Osteocyte (in vitro differentiated cells): ENCODE results near the gene IL22RA2. TPM values are rescaled to one million over a fixed set of nuclear protein-coding genes. Genes with fewer than 3 reads are reported as not detected.

Source experiments
- DNase-seq: peaks from one replicate; pipeline ENCODE4 v3.0.0; 2021; ENCODE audit warnings: mixed read lengths; ENCODE audit not compliant: unreplicated experiment; ENCODE audit errors: extremely low spot score
- H3K27ac Mint-ChIP-seq: one replicate; pipeline ENCODE4 v1.8.0; 2021; ENCODE audit warnings: mild to moderate bottlenecking, mixed read lengths; ENCODE audit not compliant: unreplicated experiment
- H3K27me3 Mint-ChIP-seq: one replicate; pipeline ENCODE4 v1.8.0; 2021; ENCODE audit warnings: mixed read lengths; ENCODE audit not compliant: unreplicated experiment
- H3K36me3 Mint-ChIP-seq: one replicate; pipeline ENCODE4 v1.8.0; 2021; ENCODE audit warnings: mixed read lengths; ENCODE audit not compliant: unreplicated experiment
- H3K4me1 Mint-ChIP-seq: one replicate; pipeline ENCODE4 v1.8.0; 2021; ENCODE audit warnings: mixed read lengths; ENCODE audit not compliant: unreplicated experiment
- H3K4me3 Mint-ChIP-seq: one replicate; pipeline ENCODE4 v1.8.0; 2021; ENCODE audit warnings: mild to moderate bottlenecking, moderate library complexity, mixed read lengths; ENCODE audit not compliant: unreplicated experiment
- H3K9me3 Mint-ChIP-seq: one replicate; pipeline ENCODE4 v1.8.0; 2021; ENCODE audit warnings: mixed read lengths; ENCODE audit not compliant: unreplicated experiment
- CTCF ChIP-seq: fragments of 200-600 bp; sonication (generic); IDR thresholded peaks from 2 replicates; pipeline ENCODE4 v1.5.0; 2021; ENCODE audit warnings: antibody characterized with exemption, mild to moderate bottlenecking, moderate library complexity
- total RNA-seq: library from RNA; stranded (reverse); gene quantifications from 2 replicates; pipeline ENCODE4 v1.2.1, GENCODE V29; 2021

IL22RA2 gene
- total RNA-seq, 1 donor from 2014 or later = not detected

- DNase-seq = no peak
- H3K4me3 Mint-ChIP-seq = no peak overlapping the region
- H3K27ac Mint-ChIP-seq = no peak overlapping the region
- peaks cover 57% of the 10 kb centered on the region for H3K36me3 Mint-ChIP-seq
- TF ChIP-seq CTCF = no peak
- no peaks in the 10 kb centered on the region for H3K27me3 Mint-ChIP-seq
- no peaks in the 10 kb centered on the region for H3K4me1 Mint-ChIP-seq
- no peaks in the 10 kb centered on the region for H3K9me3 Mint-ChIP-seq
These were observed 26.8 kb upstream of the IL22RA2 start for GRCh38 chr6:137200288-137200687.

DNA sequence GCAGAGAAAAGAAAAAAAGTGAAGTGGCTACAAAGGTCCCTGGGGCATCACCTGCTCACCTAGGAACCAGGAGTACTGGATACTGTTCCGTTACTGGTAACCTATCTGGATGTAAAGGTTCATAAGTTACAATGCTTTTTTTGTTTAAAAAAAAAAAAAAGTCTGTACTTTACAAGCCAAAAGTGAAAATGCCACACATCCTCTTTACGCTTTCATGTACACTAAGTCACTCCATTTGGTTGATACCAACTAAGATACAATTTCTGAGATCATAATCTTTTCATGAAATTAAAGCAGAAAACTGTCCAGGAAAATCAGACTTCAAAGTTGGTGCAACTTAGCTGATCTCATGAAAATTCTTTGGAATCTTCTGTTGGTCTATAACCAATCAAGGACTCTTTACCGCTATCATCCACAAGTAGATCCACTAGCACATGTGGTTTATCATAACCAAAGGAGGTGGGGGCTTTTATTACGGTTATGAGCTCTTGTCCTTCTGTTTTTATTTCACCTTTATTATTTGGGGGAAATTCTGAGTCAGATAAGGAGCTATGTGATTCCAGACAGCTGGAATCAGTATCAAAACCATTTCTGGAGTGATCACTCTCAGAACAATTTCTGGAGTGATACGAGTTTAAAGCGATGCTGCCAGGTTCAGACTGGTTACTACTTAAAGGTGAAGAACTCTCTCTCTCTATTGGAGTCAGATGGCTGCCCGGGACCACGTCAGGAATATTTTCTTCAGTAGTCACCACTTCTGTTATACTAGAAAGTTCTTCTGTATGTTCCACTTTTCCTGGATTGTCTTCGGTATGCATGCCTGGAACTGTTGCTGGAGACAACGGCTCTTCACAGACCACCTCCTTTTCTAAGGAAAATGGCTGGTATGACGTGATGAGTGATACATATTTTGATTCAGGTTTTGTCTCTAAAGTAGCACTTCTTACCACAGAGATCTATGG is 24.5 kb upstream of the IL22RA2 start:
- no peaks in the 10 kb centered on the region for H3K9me3 Mint-ChIP-seq
- H3K36me3 Mint-ChIP-seq = peaks cover 36% of the 10 kb centered on the region

GRCh38 chr6:137193256-137194070 is 20.0 kb upstream of the IL22RA2 start:
- H3K9me3 Mint-ChIP-seq = peaks cover 12% of the 10 kb centered on the region
- H3K4me1 Mint-ChIP-seq = peaks cover 2% of the 10 kb centered on the region
- TF ChIP-seq CTCF = no peak
- no peak for DNase-seq
- H3K27me3 Mint-ChIP-seq = no peaks in the 10 kb centered on the region
- no peak overlapping the region for H3K27ac Mint-ChIP-seq
- H3K4me3 Mint-ChIP-seq = no peak overlapping the region
- peaks cover 20% of the 10 kb centered on the region for H3K36me3 Mint-ChIP-seq

More for the DNA sequence above, 24.5 kb upstream of the IL22RA2 start:
- TF ChIP-seq CTCF = no peak
- Mint-ChIP-seq H3K4me3 (no peak overlapping the region), H3K27me3 (no peaks in the 10 kb centered on the region), H3K4me1 (no peaks in the 10 kb centered on the region), H3K27ac (no peak overlapping the region)
- no peak for DNase-seq

DNA sequence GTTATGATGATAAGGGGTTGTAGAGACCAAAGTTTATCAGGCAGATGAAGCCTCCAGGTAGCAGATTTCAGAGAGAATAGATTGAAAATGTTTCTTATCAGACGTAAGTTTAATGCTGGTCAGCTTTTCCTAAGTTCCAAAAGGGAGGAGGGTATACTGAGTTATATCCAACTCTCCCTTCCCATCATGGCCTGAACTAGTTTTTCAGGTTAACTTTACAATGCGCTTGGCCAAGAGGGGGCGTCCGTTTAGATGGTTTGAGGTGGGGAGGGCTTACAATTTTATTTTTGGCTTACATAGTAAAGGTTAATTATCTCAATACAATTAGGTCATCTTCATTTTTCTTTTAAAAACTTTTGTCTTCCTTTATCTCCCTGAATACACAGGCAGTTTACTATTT is 19.4 kb upstream of the IL22RA2 start:
- H3K27me3 Mint-ChIP-seq = no peaks in the 10 kb centered on the region
- peaks cover 2% of the 10 kb centered on the region for H3K4me1 Mint-ChIP-seq
- no peak overlapping the region for H3K27ac Mint-ChIP-seq
- TF ChIP-seq CTCF = no peak
- peaks cover 14% of the 10 kb centered on the region for H3K36me3 Mint-ChIP-seq
- H3K4me3 Mint-ChIP-seq = no peak overlapping the region
- DNase-seq = no peak
- H3K9me3 Mint-ChIP-seq = peaks cover 12% of the 10 kb centered on the region

DNA sequence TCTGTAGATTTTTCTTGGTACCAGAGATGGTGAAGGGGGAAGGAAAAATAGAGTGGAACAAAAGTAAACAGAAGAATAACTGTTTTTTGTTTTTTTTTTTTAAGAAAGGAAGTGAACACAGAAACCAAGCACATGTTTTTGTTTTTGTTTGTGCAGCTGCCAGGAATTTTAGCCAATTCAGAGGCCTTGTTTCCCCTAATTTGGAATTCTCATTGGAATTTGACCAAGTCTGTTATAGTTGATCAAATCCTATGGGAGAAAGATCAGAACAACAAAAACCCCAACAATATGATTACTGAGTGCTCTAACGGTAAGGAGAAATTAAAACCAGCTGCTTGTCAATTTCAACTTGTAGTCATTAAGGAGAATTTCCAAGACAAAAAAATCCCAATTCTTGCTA is 18.2 kb upstream of the IL22RA2 start:
- TF ChIP-seq CTCF = no peak
- Mint-ChIP-seq H3K36me3 (peaks cover 6% of the 10 kb centered on the region), H3K4me1 (peaks cover 2% of the 10 kb centered on the region), H3K4me3 (no peak overlapping the region), H3K27ac (no peak overlapping the region), H3K9me3 (peaks cover 19% of the 10 kb centered on the region), H3K27me3 (no peaks in the 10 kb centered on the region)
- no peak for DNase-seq
